Measurements from ENCODE around the gene OR2F2.

OR2F2 gene

GRCh38 chr7:143979998-143980397 is 45.0 kb downstream of the OR2F2 start:
- DNase-seq = no peak

- DNase-seq = no peak
Observed at GRCh38 chr7:143980746-143981510, 45.9 kb downstream of the OR2F2 start.

- no peak for DNase-seq
Observed at GRCh38 chr7:143983960-143984359, 48.9 kb downstream of the OR2F2 start.
